ENCODE measurements around the gene GOLPH3L. TPM values are rescaled to one million over a fixed set of nuclear protein-coding genes. Genes with fewer than 3 reads are reported as not detected.

Gene GOLPH3L
- total RNA-seq, 4 donors from 2014 or later = 18.5 to 27.9 (median 21.0) TPM

- no peaks in the 10 kb centered on the region for H3K9me3 ChIP-seq
- 21 to 51% methylated on average over 7 to 8 of the region's 8 CpGs for WGBS, 2 donors (ENCODE audit: low coverage in 1 of 2)
- peak; percentile 76 to 91 (median 83) for TF ChIP-seq CTCF (IDR thresholded peaks at IDR 0.05)
- TF ChIP-seq EP300 (IDR thresholded peaks at IDR 0.05) = no peak
- peak; percentile 50 for TF ChIP-seq POLR2AphosphoS5 (IDR thresholded peaks at IDR 0.05)
- no peak for TF ChIP-seq POLR2A (IDR thresholded peaks at IDR 0.05)
- peak; percentile 40 for ATAC-seq
- H3K27ac ChIP-seq = peak overlapping the region; percentile 34 to 79 (median 74)
- peaks cover 16 to 65% (median 27%) of the 10 kb centered on the region in 3 donors for H3K4me1 ChIP-seq
- H3K27me3 ChIP-seq = no peaks in the 10 kb centered on the region
- H3K4me3 ChIP-seq = no peak overlapping the region
- peaks cover 0 to 84% of the 10 kb centered on the region in 2 donors for H3K36me3 ChIP-seq
Observed at GRCh38 chr1:150621497-150622302, 75.3 kb downstream of the GOLPH3L start.

GRCh38 chr1:150620919-150621318 lies 76.0 kb downstream of the GOLPH3L start:
- 88% methylated on average over 2 of the region's 2 CpGs; no CpG with 5 or more reads in 1 of the 2 donors for WGBS, 2 donors (ENCODE audit: low coverage in 1 of 2)
- peaks cover 16 to 59% (median 27%) of the 10 kb centered on the region in 3 donors for H3K4me1 ChIP-seq
- no peak for ATAC-seq

GRCh38 chr1:150619576-150620509 lies 77.1 kb downstream of the GOLPH3L start:
- H3K4me1 ChIP-seq = peaks cover 16 to 54% (median 27%) of the 10 kb centered on the region in 3 donors
- H3K4me3 ChIP-seq = no peak overlapping the region
- ATAC-seq = peak; percentile 67
- H3K9me3 ChIP-seq = no peaks in the 10 kb centered on the region
- no peaks in the 10 kb centered on the region for H3K27me3 ChIP-seq
- peak overlapping the region; percentile 55 to 80 (median 78) for H3K27ac ChIP-seq
- peaks cover 0 to 72% of the 10 kb centered on the region in 2 donors for H3K36me3 ChIP-seq
- 4 to 14% methylated on average over 4 of the region's 4 CpGs for WGBS, 2 donors (ENCODE audit: low coverage in 1 of 2)
- TF ChIP-seq CTCF (IDR thresholded peaks at IDR 0.05) = peak in 3 of 4 experiments; percentile 32 to 41 (median 34)
- TF ChIP-seq POLR2A (IDR thresholded peaks at IDR 0.05) = no peak
- peak; percentile 61 for TF ChIP-seq POLR2AphosphoS5 (IDR thresholded peaks at IDR 0.05)

More at GRCh38 chr1:150620919-150621318, 76.0 kb downstream of the GOLPH3L start:
- Histone ChIP-seq H3K9me3 (no peaks in the 10 kb centered on the region), H3K27me3 (no peaks in the 10 kb centered on the region), H3K4me3 (no peak overlapping the region), H3K36me3 (peaks cover 0 to 82% of the 10 kb centered on the region in 2 donors), H3K27ac (peak overlapping the region; percentile 55 to 80 (median 78))
- TF ChIP-seq POLR2A (IDR thresholded peaks at IDR 0.05) (no peak), POLR2AphosphoS5 (IDR thresholded peaks at IDR 0.05) (no peak), CTCF (IDR thresholded peaks at IDR 0.05) (no peak), EP300 (IDR thresholded peaks at IDR 0.05) (no peak)

GRCh38 chr1:150615346-150616201 lies 81.4 kb downstream of the GOLPH3L start:
- Histone ChIP-seq H3K27ac (peak overlapping the region in 2 of 4 donors; percentile 41 to 84), H3K4me1 (peaks cover 7 to 66% (median 33%) of the 10 kb centered on the region in 3 donors), H3K4me3 (no peak overlapping the region), H3K9me3 (no peaks in the 10 kb centered on the region), H3K27me3 (no peaks in the 10 kb centered on the region), H3K36me3 (peaks cover 0 to 49% of the 10 kb centered on the region in 2 donors)
- 85 to 95% methylated on average over 7 to 12 of the region's 12 CpGs for WGBS, 2 donors (ENCODE audit: low coverage in 1 of 2)
- no peak for ATAC-seq
- TF ChIP-seq POLR2A (IDR thresholded peaks at IDR 0.05) = no peak

All from gastroesophageal sphincter (tissue), 4 donors.